ENCODE data around the gene IL18RAP.

- TF ChIP-seq REST (IDR thresholded peaks at IDR 0.05; ENCODE audit: insufficient read depth in 1 of 2, low read depth in 2 of 2, low read length in 2 of 2), result no peak
- no peak for TF ChIP-seq POLR2AphosphoS5 (IDR thresholded peaks at IDR 0.05; ENCODE audit: low read depth, low read length)
- no peak for TF ChIP-seq SIN3A (IDR thresholded peaks at IDR 0.05; ENCODE audit: borderline replicate concordance, insufficient read depth, low read length)
Observed at GRCh38 chr2:102474785-102475184, 51.8 kb downstream of the IL18RAP start.

Data from PFSK-1 (cell line).